ENCODE data around the gene ZNF579.

- no peak for TF ChIP-seq CTCF (IDR thresholded peaks at IDR 0.05; ENCODE audit: borderline replicate concordance, extremely low read depth, low read length, poor library complexity, severe bottlenecking)
- TF ChIP-seq EZH2 (IDR thresholded peaks at IDR 0.05; ENCODE audit: borderline replicate concordance, low read depth, low read length, severe bottlenecking) = no peak
Observed at GRCh38 chr19:55584871-55585270, 4.2 kb upstream of the ZNF579 start.

Data from DND-41 (cell line).